CD4-positive, alpha-beta T cell treated with Interleukin-6 for 4 hours (primary cell): Measurements from ENCODE around the gene ACMSD.
"Not testable (repeated sequence)": the region's sequence is repeated elsewhere in the genome, so short reads cannot be mapped to it uniquely, and the experiment has no call there.

Source experiments
- DNase-seq: peaks from one replicate; pipeline ENCODE4 v3.0.0-alpha.2; 2020; ENCODE audit warnings: mixed read lengths

The ACMSD gene

DNA sequence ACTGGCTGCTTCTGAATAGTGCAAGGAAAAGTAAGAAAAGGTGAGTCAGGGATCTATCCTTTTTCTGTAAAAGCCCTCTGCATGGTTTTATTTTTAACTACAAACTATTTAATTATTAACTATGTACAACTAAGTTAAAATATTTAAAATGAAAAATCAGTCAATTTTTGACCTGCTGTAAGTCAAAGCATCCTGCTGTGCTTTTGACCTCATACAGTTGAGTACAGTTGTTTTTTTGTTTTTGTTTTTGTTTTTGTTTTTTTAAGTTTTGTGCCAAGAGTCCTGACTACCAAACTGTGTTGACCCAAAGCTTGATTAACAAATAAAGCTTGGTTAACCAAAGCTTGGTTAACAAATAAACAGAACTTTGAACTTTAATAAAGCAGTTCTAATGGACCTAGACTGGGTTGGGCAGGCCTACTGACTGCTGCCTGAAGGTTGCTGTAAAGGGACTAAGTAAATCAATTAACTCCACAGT lies at the start of gene ACMSD:
Gene ACMSD (plus strand): TSS at position 474 of the 478 bp plus-strand sequence. CDS start 67 bp downstream, outside the sequence.
- DNase-seq, result no peak

- DNase-seq, result no peak
These were observed 47.9 kb upstream of the ACMSD start for GRCh38 chr2:134790487-134790886.

DNA sequence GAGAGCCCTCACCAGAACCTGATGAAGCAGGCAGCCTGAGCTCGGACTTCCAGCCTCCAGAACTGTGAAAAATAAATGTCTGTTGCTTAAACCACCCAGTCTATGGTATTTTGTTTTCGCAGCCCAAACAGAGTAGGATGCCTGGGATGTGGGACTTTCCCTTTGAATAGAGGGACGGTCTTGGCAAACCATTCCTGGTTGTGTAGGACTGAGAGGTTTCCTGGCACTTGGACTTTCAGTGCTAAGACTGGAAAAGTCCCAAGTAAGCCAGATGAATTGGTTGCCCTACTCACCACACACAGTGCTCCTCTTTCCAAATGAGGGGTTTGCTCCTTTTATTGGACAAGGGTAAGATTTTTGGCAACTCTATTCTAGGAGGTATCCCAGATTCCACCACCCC lies 46.8 kb upstream of the ACMSD start:
- no peak for DNase-seq

GRCh38 chr2:134792186-134792585 lies 46.2 kb upstream of the ACMSD start:
- DNase-seq, result no peak

- DNase-seq, result no peak
These were observed 42.7 kb upstream of the ACMSD start for GRCh38 chr2:134795765-134796164.

DNA sequence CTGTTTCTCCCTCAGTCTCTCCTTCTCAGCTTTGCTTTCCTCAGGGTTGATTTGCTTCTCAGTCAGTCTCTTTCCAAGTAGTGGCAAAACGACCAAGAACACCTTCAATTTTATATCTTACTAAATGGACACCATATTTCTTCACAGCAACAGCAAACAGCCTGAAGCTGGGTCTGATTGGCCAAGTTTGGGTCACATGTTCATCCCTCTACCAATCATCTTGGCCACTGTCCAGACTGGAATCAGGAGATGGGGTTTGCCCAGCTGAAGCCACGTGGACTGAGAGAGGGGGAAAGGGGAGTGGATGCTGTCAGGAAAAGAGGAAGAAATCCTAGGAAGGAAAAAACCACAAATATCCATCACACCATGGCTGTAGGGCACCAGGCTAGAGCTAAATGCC lies 42.0 kb upstream of the ACMSD start:
- no peak for DNase-seq

GRCh38 chr2:134799936-134800335 lies 38.5 kb upstream of the ACMSD start:
- DNase-seq, result no peak

GRCh38 chr2:134800341-134800740 lies 38.1 kb upstream of the ACMSD start:
- DNase-seq, result no peak

DNA sequence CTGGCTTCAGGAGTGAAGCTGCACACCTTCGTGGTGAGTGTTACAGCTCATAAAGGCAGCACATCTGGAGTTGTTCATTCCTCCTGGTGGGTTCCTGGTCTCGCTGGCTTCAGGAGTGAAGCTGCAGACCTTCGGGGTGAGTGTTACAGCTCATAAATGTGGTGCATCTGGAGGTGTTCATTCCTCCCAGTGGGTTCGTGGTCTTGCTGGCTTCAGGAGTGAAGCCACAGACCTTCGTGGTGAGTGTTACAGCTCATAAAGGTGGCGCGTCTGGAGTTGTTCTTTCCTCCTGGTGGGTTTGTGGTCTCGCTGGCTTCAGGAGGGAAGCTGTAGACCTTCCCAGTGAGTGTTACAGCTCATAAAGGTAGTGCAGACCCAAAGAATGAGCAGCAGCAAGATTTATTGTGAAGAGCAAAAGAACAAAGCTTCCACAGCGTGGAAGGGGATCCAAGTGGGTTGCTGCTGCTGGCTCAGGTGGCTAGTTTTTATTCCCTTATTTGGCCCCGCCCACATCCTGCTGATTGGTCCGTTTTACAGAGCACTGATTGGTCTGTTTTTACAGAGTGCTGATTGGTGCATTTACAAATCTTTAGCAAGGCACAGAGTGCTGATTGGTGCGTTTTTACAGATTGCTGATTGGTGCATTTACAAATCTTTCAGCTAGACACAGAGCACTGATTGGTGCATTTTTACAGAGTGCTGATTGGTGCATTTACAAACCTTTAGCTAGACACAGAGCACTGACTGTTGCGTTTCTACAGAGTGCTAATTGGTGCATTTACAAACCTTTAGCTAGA lies 34.6 kb upstream of the ACMSD start:
- DNase-seq, result not testable (repeated sequence)

DNA sequence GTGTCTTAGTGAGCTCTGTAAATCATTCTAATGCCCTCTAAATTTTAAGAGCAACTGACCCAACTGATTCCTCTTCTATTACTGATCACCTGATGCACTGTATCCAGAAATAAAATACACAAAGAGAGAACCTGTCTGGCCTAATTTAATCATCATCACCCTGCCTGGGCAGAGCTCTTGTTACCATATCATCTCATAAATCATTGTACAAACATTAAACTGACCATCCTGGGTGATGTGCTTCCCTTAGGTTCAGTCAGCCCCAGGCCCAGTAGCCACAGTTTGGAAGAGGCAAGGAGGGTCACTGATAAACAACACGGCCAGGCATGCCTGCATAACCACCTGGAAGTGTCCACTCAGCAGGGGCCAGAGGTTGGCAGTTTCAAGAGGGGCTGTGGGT lies 22.7 kb upstream of the ACMSD start:
- no peak for DNase-seq

DNA sequence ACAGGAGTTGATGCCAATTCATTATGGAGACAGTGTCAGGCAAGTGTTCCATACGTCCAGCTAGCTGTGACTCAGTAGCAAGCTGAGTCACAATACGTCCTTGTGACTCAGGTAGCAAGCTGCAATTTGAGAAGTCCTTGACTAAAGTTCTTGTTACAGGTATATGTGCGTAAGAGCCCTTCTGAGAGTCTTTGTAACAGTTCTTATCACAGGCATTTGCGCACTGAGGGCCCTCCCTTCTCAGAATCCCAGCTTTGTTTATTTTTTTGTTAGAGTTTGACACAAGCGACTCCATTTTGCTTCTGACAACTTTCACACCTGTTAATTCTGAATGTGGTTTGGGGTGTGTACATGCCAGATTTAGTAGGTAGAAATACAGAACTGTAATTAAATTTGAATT lies 20.1 kb upstream of the ACMSD start:
- DNase-seq, result no peak

- DNase-seq, result no peak
These were observed 19.1 kb upstream of the ACMSD start for GRCh38 chr2:134819334-134819733.

DNA sequence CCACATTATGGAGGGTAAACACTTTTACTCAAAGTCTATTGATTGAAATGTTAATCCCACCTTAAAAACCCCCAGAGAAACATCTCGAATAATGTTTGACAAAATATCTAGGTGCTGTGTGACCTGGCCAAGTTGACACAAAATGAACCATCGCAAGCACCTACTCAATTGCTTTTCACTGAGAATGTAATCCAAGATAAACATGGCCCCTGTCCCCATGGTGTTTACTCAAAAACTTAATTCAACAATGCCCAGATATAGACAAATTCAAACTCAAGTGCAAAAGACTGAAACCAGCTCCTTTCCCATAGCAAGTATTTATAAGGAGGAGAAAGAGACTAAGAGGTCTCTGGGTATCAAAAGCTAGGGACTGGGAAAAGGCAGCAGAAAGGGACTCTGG lies 15.0 kb upstream of the ACMSD start:
- DNase-seq, result no peak

DNA sequence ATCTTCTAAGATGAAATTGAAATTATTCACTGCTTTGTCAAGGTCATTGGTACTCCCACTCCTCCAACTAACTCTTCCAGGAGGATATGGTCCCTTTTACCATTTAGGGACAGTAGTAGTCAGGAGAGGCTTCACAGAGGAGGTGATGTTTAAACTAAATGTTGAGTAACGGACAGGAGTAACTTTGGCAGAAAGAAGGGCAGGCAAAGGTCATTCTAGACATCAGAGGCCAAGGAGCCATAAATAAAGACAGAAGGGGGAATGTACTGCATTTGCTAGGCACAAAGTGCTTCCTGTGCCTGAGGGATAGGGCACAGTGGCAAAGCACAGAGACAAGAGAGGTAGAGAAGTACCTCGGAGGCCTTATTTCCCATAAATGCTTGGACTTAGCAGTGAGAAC lies 14.6 kb upstream of the ACMSD start:
- no peak for DNase-seq

DNA sequence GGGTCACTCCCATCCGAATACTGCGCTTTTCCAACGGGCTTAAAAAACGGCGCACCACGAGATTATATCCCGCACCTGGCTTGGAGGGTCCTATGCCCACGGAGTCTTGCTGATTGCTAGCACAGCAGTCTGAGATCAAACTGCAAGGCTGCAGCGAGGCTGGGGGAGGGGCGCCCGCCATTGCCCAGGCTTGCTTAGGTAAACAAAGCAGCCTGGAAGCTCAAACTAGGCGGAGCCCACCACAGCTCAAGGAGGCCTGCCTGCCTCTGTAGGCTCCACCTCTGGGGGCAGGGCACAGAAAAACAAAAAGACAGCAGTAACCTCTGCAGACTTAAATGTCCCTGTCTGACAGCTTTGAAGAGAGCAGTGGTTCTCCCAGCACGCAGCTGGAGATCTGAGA lies 12.7 kb upstream of the ACMSD start:
- DNase-seq, result not testable (repeated sequence)

DNA sequence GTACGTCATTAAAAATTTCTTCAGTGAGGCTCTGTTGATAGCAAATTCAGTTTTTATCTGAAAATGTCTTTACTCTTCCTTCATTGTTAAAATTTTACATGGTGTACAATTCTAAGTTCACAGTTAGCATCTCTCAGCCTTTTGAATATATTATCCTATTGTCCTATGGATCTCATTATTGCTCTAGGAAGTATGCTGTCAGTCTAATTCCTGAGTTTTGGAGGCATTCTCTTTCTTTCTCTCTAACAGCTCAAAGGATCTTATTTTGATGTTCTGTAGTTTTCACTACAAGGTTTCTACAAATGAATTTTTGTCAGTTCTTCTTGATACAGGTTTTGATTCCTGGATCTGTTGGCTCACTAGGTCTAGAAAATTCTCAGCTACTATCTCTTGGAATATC lies 2.9 kb upstream of the ACMSD start:
- no peak for DNase-seq

- no peak for DNase-seq
These were observed 1.4 kb upstream of the ACMSD start for GRCh38 chr2:134836986-134837385.

DNA sequence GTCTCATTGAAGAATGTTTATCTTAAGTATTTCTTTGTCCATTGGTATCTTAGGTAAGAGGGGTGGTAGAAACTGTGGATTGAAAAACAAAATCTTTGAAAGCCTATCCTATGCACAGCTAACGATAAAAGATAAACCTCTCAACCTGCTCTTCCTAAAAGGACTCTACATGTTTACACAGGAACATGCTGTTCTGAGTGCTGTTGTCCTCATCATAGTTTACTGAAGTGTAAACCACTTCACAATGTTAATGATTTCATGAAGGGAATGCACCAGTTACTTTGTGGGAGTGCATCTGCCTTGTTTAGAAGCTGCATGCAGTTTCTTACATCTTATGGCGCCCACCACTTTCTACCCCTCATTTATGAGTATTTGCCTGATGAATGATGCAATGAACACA lies 1.2 kb downstream of the ACMSD start:
- DNase-seq, result no peak

DNA sequence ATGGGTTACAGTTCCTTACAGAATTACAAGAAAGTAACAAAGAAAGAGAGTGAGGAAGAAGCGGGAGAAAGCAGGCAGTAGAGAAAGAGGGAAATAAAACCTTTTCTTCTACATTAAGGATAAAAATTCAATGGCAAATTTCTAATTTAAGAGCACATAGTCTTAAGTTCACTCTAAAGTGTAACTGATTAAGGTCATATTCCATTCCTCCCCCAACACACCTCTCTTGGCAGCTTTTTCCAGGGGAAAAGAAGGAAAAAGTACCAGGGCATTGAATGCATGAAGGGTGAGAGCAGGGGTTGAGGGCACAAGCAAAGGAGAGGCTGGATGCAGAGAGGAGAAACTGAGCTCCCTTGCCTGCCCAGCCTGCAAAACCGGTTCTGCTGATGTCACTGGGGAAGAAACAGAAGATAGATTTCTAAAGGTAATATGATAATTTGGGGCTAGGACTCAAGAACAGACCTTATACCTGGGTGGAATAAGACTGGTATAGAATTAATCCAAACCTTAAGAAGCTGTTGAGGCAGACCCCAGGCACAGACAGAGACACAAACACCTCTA lies 4.6 kb downstream of the ACMSD start:
- DNase-seq, result no peak

DNA sequence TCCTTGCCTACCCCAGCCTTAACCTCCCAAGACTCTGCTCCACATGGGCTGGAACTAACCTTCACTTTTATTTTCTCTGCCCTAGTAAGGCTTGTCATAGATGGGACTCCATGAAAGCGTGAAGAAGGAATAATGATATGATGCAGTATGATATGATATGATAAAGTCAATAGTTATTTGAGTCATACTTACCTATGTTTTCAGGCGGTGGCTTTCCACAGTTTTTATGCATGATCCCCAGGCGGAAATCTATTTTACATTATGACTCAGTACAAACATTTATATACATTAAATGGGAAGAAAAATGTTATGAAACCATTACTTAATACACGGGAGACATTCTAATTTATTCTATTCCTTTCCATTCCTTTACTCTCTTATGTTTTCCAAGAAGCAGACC lies 5.6 kb downstream of the ACMSD start:
- DNase-seq, result no peak

- no peak for DNase-seq
These were observed 6.6 kb downstream of the ACMSD start for GRCh38 chr2:134845028-134845427.

GRCh38 chr2:134845719-134846118 lies 7.3 kb downstream of the ACMSD start:
- no peak for DNase-seq

- no peak for DNase-seq
These were observed 7.8 kb downstream of the ACMSD start for GRCh38 chr2:134846213-134846612.

DNA sequence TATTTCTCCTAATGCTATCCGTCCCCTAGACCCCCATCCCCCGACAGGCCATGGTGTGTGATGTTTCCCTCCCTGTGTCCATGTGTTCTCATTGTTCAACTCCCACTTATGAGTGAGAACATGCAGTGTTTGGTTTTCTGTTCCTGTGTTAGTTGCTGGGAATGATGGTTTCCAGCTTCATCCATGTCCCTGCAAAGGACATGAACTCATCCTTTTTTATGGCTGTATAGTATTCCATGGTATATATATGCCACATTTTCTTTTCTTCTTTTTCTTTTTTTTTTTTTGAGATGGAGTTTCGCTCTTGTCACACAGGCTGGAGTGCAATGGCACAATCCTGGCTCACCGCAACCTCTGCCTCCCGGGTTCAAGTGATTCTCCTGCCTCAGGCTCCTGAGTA lies 9.2 kb downstream of the ACMSD start:
- DNase-seq, result not testable (repeated sequence)

DNA sequence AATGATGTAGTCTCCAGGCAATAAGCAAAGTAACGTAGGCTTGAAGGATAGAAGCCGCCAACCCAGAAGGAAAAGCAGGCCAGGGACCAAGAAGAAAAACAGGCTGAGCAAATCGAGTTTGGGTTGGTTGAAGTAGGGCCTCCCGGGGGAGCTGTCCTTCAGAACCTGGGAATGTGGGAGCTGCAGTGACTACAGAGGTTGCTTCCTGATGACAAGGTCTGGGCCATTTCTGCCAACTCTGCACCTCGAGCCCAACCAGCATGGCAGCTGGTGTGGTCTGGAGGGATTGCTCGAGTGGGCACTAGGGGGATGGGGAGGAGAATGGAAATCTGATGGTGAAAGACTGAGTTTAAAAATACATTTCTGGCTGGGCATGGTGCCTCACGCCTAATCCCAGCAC lies 14.1 kb downstream of the ACMSD start:
- no peak for DNase-seq
